22Rv1 (cell line): ENCODE measurements around the gene ANGPTL2.

Experiments used
- H3K27ac ChIP-seq: fragments of 450-650 bp; 2 replicates; pipeline ENCODE4 v1.5.1; 2017
- ZFX ChIP-seq: fragments of 450-650 bp; IDR thresholded peaks from 2 replicates; pipeline ENCODE4 v1.6.1; 2017; ENCODE audit warnings: antibody characterized with exemption, borderline replicate concordance
- TF ChIP-seq, protein P1 (sequence below): fragments of 450-650 bp; IDR thresholded peaks from 2 replicates; pipeline ENCODE4 v1.5.1; 2017; ENCODE audit warnings: mild to moderate bottlenecking

The ANGPTL2 gene

DNA sequence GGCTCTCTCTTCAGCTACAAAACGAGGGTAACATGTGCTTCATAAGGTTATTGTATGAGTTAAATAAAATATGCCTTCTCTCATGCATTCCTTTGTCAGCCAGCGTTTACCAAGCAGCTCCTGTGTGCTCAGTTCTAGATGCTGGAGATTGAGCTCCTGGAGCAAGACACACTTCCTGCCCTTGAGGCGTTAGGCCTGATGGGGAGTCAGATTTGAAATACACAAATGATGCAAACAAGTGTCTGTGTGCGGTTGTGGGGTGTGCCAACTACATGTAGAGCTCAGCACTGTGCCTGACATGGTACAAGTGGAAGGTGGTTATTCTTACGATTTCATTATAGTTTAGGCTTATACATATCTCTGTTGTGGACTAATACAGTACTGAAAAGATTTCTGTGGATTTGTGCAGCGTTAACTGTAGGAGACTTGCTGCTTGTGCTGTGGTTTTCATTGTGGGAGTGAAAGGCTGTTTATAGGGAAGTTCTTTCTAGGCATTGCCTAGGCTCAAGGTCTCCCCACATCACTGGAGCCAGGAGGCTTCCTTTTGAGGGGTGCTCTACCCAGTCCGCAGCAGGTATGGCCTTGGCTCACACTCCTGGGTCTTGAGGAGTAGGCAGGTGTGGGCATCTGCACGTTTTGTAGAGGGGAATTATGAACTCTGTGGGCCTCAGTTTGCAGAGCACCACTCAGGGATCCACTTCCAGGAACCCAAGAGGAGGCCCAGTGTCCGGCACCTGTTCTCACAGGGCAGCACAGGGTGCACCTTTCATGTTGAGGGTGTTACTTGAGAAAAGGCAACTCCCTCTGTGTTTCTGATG, 39.8 kb upstream of the ANGPTL2 start:
- H3K27ac ChIP-seq: no peak overlapping the region
- TF ChIP-seq ZFX: no peak
- TF ChIP-seq, protein P1, sequence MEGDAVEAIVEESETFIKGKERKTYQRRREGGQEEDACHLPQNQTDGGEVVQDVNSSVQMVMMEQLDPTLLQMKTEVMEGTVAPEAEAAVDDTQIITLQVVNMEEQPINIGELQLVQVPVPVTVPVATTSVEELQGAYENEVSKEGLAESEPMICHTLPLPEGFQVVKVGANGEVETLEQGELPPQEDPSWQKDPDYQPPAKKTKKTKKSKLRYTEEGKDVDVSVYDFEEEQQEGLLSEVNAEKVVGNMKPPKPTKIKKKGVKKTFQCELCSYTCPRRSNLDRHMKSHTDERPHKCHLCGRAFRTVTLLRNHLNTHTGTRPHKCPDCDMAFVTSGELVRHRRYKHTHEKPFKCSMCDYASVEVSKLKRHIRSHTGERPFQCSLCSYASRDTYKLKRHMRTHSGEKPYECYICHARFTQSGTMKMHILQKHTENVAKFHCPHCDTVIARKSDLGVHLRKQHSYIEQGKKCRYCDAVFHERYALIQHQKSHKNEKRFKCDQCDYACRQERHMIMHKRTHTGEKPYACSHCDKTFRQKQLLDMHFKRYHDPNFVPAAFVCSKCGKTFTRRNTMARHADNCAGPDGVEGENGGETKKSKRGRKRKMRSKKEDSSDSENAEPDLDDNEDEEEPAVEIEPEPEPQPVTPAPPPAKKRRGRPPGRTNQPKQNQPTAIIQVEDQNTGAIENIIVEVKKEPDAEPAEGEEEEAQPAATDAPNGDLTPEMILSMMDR: no peak

GRCh38 chr9:127161081-127161624, 38.7 kb upstream of the ANGPTL2 start:
- no peak for TF ChIP-seq ZFX
- TF ChIP-seq, protein P1: no peak
- H3K27ac ChIP-seq: no peak overlapping the region

- TF ChIP-seq, protein P1: no peak
- TF ChIP-seq ZFX: no peak
- H3K27ac ChIP-seq: no peak overlapping the region
Measured at GRCh38 chr9:127159949-127160610, 37.6 kb upstream of the ANGPTL2 start.

- TF ChIP-seq ZFX: no peak
- TF ChIP-seq, protein P1: no peak
- no peak overlapping the region for H3K27ac ChIP-seq
Measured at GRCh38 chr9:127159325-127159801, 36.9 kb upstream of the ANGPTL2 start.

- TF ChIP-seq ZFX: no peak
- TF ChIP-seq, protein P1: no peak
- no peak overlapping the region for H3K27ac ChIP-seq
Measured at GRCh38 chr9:127158786-127159324, 36.4 kb upstream of the ANGPTL2 start.

GRCh38 chr9:127155314-127155960, 33.0 kb upstream of the ANGPTL2 start:
- TF ChIP-seq, protein P1: no peak
- no peak for TF ChIP-seq ZFX
- H3K27ac ChIP-seq: no peak overlapping the region
